Cardiac fibroblast (primary cell): Measurements from ENCODE around the gene ZNF19.

Experiments
- DNase-seq, 2 donors: peaks; one replicate each; pipeline versions ENCODE4 v3.0.0 to v3.0.0-alpha.2; 2010; ENCODE audit warnings: low read depth in 2 of 2
- H3K4me3 ChIP-seq, 2 donors: replicated peaks in 1 of 2; 1 replicate in 1 of 2; 2 replicates in 1 of 2; pipeline ENCODE4 v1.5.1; 2011; ENCODE audit warnings: low read depth in 2 of 2, low read length in 2 of 2, mild to moderate bottlenecking in 2 of 2, moderate library complexity in 1 of 2
- CTCF ChIP-seq: IDR thresholded peaks from one replicate; pipeline ENCODE4 v1.5.1; 2011; ENCODE audit warnings: low read depth, mild to moderate bottlenecking, low read length, inconsistent platforms

Gene ZNF19

GRCh38 chr16:71524566-71525553 lies 35.7 kb upstream of the ZNF19 start:
- no peak overlapping the region for H3K4me3 ChIP-seq
- no peak for DNase-seq
- no peak for TF ChIP-seq CTCF

- H3K4me3 ChIP-seq = no peak overlapping the region
- TF ChIP-seq CTCF = no peak
- no peak for DNase-seq
Observed at GRCh38 chr16:71520550-71520949, 31.4 kb upstream of the ZNF19 start.

DNA sequence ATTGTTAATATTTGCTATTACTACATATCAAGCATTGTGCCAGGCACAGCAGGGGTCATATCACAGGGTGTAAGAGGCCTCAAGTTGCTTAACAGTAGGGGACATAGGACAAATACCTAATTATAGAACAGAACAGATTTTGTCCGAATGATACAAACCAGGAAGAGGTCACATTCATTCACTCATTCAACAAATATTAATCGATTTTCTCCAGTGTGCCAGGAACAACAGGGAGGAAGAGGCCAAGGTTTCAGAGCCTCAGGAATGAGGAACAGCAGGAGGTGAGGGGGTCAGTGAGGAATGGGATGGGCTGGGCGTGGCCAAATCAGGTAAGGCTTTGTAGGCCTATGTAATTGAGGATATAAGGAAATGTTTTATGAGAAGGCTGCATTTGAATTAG lies 25.9 kb upstream of the ZNF19 start:
- no peak for DNase-seq
- TF ChIP-seq CTCF = no peak
- H3K4me3 ChIP-seq = no peak overlapping the region

DNA sequence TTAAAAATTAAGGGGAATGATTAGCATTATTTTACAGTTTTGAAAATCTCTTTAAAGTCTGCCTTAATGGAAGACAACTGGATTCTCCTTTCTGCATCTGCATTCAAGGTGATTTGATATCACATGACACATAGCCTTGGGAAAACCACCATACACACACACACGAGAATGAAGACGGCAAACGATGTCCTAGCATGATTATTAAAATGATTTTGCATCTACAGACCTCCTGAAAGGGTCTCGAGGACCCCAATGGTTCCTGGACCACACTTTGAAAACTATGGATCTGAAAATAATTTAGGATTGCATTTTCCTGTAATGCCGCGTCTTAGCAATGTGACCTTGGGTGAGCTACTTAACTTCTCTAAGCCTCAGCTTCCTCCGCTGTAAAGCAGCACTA lies 25.4 kb upstream of the ZNF19 start:
- no peak for TF ChIP-seq CTCF
- DNase-seq = no peak
- H3K4me3 ChIP-seq = no peak overlapping the region

DNA sequence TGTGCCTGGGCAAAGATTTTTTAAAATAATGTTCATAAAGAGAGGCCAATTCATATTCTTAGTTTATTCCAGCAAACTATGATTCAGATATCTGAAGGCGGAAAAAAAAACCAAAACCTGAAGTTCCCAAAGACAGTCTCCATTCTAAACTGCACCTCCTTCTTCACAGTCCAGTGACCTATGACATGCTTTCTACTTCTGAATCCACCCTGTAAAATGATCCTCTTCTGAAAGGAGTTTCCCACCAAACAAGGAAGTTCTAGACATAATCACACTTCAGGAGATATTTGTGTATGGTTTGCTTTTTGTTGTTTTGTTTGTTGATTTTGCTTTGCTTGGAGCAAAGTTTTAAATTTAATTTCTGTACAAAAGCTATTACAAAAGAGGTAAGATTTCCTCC lies 24.2 kb upstream of the ZNF19 start:
- no peak overlapping the region for H3K4me3 ChIP-seq
- no peak for TF ChIP-seq CTCF
- DNase-seq = no peak

DNA sequence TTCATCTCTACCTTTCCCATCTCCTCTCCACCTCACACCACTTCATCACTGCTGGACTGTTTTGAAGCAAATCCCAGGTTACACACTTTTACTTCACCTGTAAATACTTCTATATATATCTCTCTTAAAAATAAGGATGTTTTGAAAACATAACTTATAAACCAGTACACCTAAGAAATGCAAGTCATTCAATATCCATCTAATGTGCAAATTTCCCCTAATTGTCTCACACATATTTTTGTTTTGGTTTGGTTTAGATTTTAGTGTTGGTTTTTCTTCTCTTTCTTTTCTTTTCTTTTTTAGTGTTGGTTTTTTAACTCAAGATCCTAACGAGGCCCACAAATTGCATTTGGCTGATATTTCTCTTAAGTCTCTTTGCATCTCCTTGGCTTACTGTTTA lies 17.9 kb upstream of the ZNF19 start:
- DNase-seq = no peak
- H3K4me3 ChIP-seq = no peak overlapping the region
- no peak for TF ChIP-seq CTCF
